ENCODE data around the gene GPC6. TPM values are rescaled to one million over a fixed set of nuclear protein-coding genes. Genes with fewer than 3 reads are reported as not detected.
A peak's percentile ranks its signal among the peaks of the same experiment; 100 is the strongest.

Gene GPC6
- total RNA-seq, 1 experiment from 2014 or later: 16.7 TPM

DNA sequence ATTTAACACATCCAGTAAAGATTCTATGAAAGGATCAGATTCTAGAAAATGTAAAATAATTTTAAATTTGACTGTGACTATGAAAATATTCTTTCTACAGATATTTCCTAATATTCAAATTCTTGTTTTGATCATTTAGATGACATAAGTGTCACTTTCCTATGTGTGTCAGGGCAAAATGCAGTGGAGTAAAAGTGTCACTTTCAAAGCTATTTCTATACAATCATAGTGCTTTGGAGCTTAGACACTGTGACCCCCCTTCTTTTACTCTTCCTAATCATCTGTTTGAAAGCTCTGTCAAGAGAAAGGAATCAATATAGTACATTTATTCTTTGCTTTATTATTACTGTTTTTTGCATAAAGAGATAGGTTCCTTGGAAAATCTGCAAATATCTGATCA, 760.9 kb downstream of the GPC6 start:
- no peak for DNase-seq (ENCODE audit: extremely low read depth, low read depth)

DNA sequence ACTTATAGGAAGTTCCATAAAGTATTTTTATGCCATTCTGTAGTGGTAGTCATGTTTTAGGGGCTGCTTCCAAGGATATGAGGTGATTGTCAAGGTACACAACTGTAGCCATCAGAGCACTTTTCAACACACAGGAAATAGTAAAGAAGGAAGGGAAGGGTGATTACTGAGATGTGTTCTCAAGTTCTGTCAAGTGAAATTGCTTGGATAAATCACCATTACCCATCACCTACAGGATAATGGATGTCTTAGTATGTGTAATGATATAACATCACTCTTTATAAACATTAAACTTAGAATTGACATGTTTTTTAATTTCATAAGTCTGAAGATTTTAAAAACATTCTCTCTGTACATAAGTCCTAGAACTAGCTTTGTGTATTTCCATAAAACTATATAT, 765.0 kb downstream of the GPC6 start:
- no peak for DNase-seq (ENCODE audit: extremely low read depth, low read depth)

DNA sequence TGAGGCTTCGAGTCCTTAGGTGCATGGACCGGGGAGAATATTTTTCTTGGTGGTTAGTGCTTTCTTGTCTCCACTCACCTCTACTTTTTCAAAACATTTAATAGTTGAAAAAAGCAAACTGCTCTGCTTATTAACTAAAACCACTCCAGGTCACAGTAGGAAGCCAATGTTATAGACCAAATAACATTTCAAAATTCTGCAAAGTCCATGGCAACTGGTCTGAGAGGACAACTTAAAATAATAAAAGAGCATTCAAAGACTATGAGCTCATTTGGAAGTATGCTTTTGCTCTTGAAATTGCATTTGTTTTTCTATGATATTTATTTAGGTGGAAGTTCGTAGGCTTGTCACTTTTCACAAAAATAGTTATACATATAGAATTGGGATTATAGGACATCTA, 769.9 kb downstream of the GPC6 start:
- no peak for DNase-seq (ENCODE audit: extremely low read depth, low read depth)

GRCh38 chr13:94006296-94006695, 779.7 kb downstream of the GPC6 start:
- no peak for DNase-seq (ENCODE audit: extremely low read depth, low read depth)

DNA sequence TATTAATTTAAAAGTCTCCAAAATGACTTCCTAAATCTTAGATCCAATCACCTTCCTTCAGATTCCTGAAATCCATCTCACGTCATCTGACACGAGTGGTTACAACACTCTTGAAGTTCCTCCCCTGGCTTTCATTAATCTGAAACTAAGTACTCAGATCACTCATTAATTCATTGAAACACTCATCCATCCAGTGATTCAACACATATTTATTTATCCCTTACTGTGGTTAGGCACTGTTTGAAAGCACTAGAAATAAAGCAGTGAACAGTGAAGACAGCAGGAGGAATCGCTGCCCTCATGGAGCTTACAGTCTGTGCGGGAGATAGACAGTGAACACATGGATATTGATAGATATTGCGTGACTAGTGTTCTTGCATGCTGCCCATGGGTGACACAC, 780.5 kb downstream of the GPC6 start:
- DNase-seq (ENCODE audit: extremely low read depth, low read depth): no peak

GRCh38 chr13:94009701-94010100, 783.1 kb downstream of the GPC6 start:
- no peak for DNase-seq (ENCODE audit: extremely low read depth, low read depth)

DNA sequence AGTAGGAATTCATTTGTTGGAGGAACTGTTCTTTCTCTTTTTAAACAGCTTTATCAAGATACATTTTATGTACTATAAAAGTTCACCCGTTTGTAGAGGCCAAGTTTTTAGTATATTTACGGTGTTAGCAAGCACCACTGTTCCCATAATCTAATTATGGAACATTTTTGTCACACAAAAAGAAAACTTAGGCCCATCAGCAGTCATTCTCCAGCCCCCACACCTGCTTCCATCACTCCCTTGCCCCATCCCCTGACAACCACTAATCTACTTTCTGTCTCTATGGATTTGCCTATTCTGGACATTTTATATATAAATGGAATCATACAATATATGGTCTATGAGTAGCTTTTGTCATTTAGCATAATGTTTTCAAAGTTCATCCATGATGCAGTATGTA, 787.9 kb downstream of the GPC6 start:
- no peak for DNase-seq (ENCODE audit: extremely low read depth, low read depth)

DNA sequence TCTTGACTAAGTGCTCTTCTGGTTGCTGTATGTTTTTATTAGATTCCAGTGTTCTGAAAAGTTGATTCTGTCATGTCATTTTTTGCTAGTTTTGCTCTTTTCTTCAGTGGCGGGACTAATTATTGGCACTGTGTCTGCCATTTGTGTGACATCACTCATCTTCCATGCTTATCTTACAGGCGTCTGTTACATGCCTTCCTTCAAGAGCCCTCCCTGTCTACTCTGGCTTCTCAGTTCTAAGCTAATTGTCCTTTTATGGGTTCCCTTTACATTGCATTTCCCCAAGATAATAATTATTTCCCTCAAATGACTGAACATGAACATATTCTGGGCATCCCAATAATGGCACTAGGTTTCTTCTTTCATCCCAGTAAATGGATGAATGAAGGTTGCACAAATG, 793.8 kb downstream of the GPC6 start:
- no peak for DNase-seq (ENCODE audit: extremely low read depth, low read depth)

- DNase-seq (ENCODE audit: extremely low read depth, low read depth): peak; percentile 16
Measured at GRCh38 chr13:94020833-94021232, 794.2 kb downstream of the GPC6 start.

DNA sequence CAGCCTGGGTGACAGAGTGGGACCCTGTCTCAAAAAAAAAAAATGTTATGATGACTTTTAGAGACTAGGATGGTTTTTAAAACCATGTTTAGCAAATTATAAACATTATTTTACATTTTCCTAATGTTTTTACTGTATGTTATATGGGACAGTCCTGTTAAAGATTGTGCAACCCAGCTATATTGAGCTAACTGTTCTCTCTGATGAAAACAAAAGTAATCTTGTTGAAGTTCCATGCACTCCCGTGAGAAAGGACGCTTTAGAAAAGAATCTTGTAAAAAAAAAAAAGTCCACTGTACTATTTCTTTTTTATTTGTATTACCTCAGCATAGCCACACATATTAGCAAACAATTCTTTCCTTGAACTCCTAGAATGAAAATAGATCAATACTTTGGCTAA, 801.6 kb downstream of the GPC6 start:
- no peak for DNase-seq (ENCODE audit: extremely low read depth, low read depth)

GRCh38 chr13:94028650-94029049, 802.0 kb downstream of the GPC6 start:
- DNase-seq (ENCODE audit: extremely low read depth, low read depth): no peak

DNA sequence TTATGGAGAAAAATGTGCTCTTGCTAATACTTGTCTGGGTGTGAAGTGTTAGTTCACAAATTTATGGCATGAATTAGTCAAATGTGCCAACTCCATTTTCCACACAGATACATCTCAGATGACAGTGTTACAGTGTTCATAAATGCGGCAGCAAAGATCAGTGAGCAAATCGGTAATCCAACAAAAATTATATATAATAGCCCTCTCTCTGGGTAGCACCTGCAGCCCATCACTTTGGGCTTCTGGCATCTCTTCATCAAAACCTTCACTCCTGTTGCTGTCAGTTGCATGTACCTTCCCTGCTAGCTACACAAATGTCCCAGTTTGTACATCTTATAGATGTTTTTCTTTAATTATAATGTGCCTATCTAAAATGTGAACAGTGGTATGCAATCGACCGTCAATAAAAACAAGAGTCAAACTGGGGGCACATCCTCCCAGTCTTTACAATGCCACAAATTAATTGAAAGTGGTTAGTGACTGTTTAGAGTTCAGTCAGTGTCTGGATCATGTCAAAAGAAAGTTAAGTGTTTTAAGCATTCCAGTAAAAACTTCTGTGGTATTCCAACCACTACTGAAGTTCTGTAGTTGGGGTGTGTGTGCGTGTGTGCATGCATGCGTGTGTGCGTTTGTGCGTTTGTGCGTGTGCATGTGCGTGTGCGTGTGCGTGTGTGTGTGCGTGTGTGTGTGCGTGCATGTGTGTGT, 804.0 kb downstream of the GPC6 start:
- no peak for DNase-seq (ENCODE audit: extremely low read depth, low read depth)

DNA sequence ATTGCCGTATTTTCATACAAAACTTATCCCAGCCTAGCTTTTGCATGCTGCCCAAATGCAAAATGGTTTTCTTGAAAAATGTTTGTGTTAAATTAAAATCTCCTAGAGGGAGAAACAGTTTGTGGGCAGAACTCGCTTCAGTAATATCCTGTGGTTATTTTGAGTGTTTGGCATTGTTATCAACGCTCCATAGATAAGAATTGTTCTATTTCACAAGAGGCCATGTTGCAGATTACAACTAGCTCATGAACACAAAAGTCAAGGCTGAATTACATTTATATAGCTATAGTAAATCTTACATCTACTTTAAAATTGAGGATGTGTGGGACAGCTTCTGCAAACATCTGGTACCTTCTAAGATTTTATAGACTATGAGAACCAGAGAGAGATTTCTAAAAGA, 805.0 kb downstream of the GPC6 start:
- no peak for DNase-seq (ENCODE audit: extremely low read depth, low read depth)

- no peak for DNase-seq (ENCODE audit: extremely low read depth, low read depth)
Measured at GRCh38 chr13:94033098-94033497, 806.5 kb downstream of the GPC6 start.

DNA sequence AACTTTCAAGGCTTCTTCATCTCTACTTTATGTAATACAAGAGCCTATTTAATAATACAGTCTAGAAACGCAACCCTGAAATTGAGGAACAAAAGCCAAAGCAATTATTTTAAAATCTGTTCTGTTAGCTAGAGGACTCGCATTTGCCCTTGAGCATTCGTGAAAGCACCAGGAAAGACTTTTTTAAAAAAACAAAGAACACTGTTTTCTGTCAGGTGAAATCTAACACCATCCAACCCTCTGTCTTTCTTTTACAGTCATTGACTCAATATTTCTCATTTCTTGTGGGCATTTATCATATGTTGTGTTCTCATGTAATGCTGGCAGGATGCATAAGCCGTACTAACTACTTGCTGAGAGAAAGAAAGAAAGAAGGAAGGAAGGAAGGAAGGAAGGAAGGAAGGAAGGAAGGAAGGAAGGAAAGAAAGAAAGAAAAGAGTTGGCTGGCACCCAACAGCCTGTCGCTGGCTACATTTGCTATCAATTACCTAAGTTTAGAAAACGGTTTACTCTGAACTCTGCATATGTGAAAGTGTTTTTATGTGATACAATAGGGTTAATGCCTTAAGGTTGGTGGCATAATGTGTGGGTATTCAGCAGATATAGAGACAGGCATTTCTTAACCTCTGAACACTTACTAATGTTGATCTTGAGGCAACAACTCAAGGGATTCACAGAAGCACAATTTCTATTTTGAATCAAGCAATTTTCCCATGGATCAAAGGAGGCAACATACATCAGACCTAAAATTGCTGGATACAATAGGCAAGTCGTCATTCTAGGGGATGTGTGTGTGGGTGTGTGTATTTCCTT, 807.4 kb downstream of the GPC6 start:
- DNase-seq (ENCODE audit: extremely low read depth, low read depth): no peak

GRCh38 chr13:94050039-94050438, 823.4 kb downstream of the GPC6 start:
- no peak for DNase-seq (ENCODE audit: extremely low read depth, low read depth)

- no peak for DNase-seq (ENCODE audit: extremely low read depth, low read depth)
Measured at GRCh38 chr13:94050686-94051085, 824.1 kb downstream of the GPC6 start.

DNA sequence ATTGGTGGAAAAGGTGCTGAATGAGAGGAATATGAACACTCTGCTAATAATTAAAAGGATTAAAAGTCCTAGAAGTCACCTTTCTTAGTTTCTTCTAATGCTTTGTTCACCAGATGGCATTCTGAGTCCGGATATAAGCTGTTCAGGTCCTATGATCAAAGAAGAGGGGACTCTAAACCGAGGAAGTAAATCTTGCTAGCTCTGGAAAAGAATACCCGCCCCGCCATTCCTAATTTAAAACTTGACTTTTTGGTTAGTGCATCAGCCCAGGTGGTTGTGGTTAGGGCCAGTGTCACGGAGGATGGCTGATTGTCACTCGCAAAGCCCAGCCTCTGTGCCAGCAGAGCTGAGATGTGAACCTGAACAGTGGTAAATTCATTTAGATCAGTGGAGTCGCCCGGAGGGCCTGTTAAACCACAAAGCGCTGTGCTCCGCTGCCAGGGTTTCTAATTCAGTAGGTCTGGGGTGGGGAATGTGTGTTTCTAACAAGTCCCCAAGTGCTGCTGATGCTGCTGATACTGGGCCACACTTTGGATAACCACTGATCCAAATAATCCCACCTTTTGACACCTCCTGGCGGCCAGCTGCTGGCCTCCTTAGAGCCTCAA, 827.5 kb downstream of the GPC6 start:
- no peak for DNase-seq (ENCODE audit: extremely low read depth, low read depth)

GRCh38 chr13:94056362-94056990, 829.9 kb downstream of the GPC6 start:
- no peak for DNase-seq (ENCODE audit: extremely low read depth, low read depth)

DNA sequence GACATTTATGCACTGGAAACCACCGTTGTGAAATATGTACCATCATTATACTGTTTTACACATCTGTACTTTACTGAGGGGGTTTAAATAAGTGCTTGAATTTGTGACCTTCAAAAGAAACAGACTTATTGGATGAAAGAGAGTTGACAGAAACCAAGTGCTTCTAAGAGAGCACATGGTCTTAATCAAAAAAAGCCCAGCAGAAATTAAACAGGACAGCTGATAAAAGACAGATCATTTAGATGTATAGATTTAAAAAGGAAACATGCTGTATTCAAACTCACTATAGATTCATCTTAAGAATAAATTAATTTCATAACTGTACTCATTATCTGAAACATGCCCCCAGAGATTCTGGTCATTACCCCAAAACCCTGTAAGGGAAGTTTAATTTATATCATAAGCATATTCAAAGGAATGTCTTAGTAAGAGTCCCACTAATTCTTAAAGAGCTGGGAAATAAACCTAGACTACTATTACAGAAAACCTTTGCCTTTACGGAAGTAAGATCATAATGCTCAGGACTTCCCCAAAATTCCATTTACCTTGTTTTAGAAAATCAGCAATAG, 831.1 kb downstream of the GPC6 start:
- no peak for DNase-seq (ENCODE audit: extremely low read depth, low read depth)

- no peak for DNase-seq (ENCODE audit: extremely low read depth, low read depth)
Measured at GRCh38 chr13:94058821-94059360, 832.3 kb downstream of the GPC6 start.

All from NCI-H460 (cell line).